GDM1 (cell line): Measurements from ENCODE around the gene HOXB4.

ENCODE experiments used
- DNase-seq: peaks from one replicate; lab custom pipeline; 2025; lab: John Stamatoyannopoulos, UW

HOXB4 gene

GRCh38 chr17:48528936-48529682 lies 49.0 kb downstream of the HOXB4 start:
- no peak for DNase-seq

- no peak for DNase-seq
These were observed 49.8 kb downstream of the HOXB4 start for GRCh38 chr17:48528153-48528935.

GRCh38 chr17:48527547-48527932 lies 50.6 kb downstream of the HOXB4 start:
- DNase-seq, result no peak

- DNase-seq, result no peak
These were observed 51.3 kb downstream of the HOXB4 start for GRCh38 chr17:48526608-48527546.
